HUES48 (cell line): ENCODE measurements around the gene SMIM21.

Source experiments
- H3K27ac ChIP-seq: one replicate; pipeline ENCODE4 v1.7.0; 2013; ENCODE audit warnings: low read depth, low read length, inconsistent platforms
- H3K27me3 ChIP-seq: 2 replicates; pipeline ENCODE4 v1.6.1; 2013; ENCODE audit warnings: mild to moderate bottlenecking, low read length; ENCODE audit not compliant: control insufficient read depth, insufficient read depth
- H3K36me3 ChIP-seq: 2 replicates; pipeline ENCODE4 v1.6.1; 2013; ENCODE audit warnings: low read length; ENCODE audit not compliant: control insufficient read depth, insufficient read depth
- H3K4me1 ChIP-seq: 2 replicates; pipeline ENCODE4 v1.6.1; 2013; ENCODE audit warnings: mild to moderate bottlenecking, low read length; ENCODE audit not compliant: control insufficient read depth, insufficient read depth
- H3K4me3 ChIP-seq: 2 replicates; pipeline ENCODE4 v1.5.1; 2013; ENCODE audit warnings: mild to moderate bottlenecking, low read depth, low read length
- H3K9ac ChIP-seq: 2 replicates; pipeline ENCODE4 v1.6.1; 2013; ENCODE audit warnings: mild to moderate bottlenecking, low read depth, low read length, moderate library complexity
- H3K9me3 ChIP-seq: 2 replicates; pipeline ENCODE4 v1.6.1; 2013; ENCODE audit warnings: low read length; ENCODE audit not compliant: control insufficient read depth, insufficient read depth

SMIM21 gene

GRCh38 chr18:75456199-75456631 lies 28.7 kb upstream of the SMIM21 start:
- H3K4me3 ChIP-seq, result peak overlapping the region; percentile 51
- H3K9me3 ChIP-seq, result peaks cover 5% of the 10 kb centered on the region
- H3K27ac ChIP-seq, result no peak overlapping the region
- peaks cover 42% of the 10 kb centered on the region for H3K27me3 ChIP-seq
- no peaks in the 10 kb centered on the region for H3K36me3 ChIP-seq
- H3K4me1 ChIP-seq, result peaks cover 8% of the 10 kb centered on the region; the same call in 1 of the 2 replicates
- no peak overlapping the region for H3K9ac ChIP-seq

- peaks cover 8% of the 10 kb centered on the region; the same call in 1 of the 2 replicates for H3K4me1 ChIP-seq
- H3K4me3 ChIP-seq, result peak overlapping the region; percentile 51
- H3K27ac ChIP-seq, result no peak overlapping the region
- H3K27me3 ChIP-seq, result peaks cover 42% of the 10 kb centered on the region
- H3K9ac ChIP-seq, result no peak overlapping the region
- H3K36me3 ChIP-seq, result no peaks in the 10 kb centered on the region
- peaks cover 5% of the 10 kb centered on the region for H3K9me3 ChIP-seq
These were observed 28.0 kb upstream of the SMIM21 start for GRCh38 chr18:75455249-75456198.

GRCh38 chr18:75454022-75454795 lies 26.7 kb upstream of the SMIM21 start:
- Histone ChIP-seq H3K4me1 (peaks cover 8% of the 10 kb centered on the region; the same call in 1 of the 2 replicates), H3K27ac (no peak overlapping the region), H3K9me3 (peaks cover 5% of the 10 kb centered on the region), H3K9ac (no peak overlapping the region), H3K36me3 (no peaks in the 10 kb centered on the region), H3K27me3 (peaks cover 42% of the 10 kb centered on the region), H3K4me3 (no peak overlapping the region)

- no peak overlapping the region for H3K9ac ChIP-seq
- peaks cover 25% of the 10 kb centered on the region for H3K27me3 ChIP-seq
- no peaks in the 10 kb centered on the region for H3K9me3 ChIP-seq
- H3K4me3 ChIP-seq, result no peak overlapping the region
- no peak overlapping the region for H3K27ac ChIP-seq
- no peaks in the 10 kb centered on the region for H3K36me3 ChIP-seq
- no peaks in the 10 kb centered on the region for H3K4me1 ChIP-seq
These were observed 23.4 kb upstream of the SMIM21 start for GRCh38 chr18:75450906-75451305.

- H3K27ac ChIP-seq, result no peak overlapping the region
- H3K4me1 ChIP-seq, result no peaks in the 10 kb centered on the region
- H3K27me3 ChIP-seq, result no peaks in the 10 kb centered on the region
- no peak overlapping the region for H3K9ac ChIP-seq
- no peak overlapping the region for H3K4me3 ChIP-seq
- no peaks in the 10 kb centered on the region for H3K36me3 ChIP-seq
- no peaks in the 10 kb centered on the region for H3K9me3 ChIP-seq
These were observed 14.4 kb upstream of the SMIM21 start for GRCh38 chr18:75441896-75442295.

- no peak overlapping the region for H3K9ac ChIP-seq
- no peaks in the 10 kb centered on the region for H3K4me1 ChIP-seq
- no peaks in the 10 kb centered on the region for H3K36me3 ChIP-seq
- no peaks in the 10 kb centered on the region for H3K9me3 ChIP-seq
- no peak overlapping the region for H3K27ac ChIP-seq
- H3K4me3 ChIP-seq, result no peak overlapping the region
- no peaks in the 10 kb centered on the region for H3K27me3 ChIP-seq
These were observed 11.8 kb upstream of the SMIM21 start for GRCh38 chr18:75439348-75439747.

- H3K9ac ChIP-seq, result no peak overlapping the region
- no peaks in the 10 kb centered on the region for H3K9me3 ChIP-seq
- H3K27me3 ChIP-seq, result no peaks in the 10 kb centered on the region
- H3K27ac ChIP-seq, result no peak overlapping the region
- no peak overlapping the region for H3K4me3 ChIP-seq
- H3K4me1 ChIP-seq, result no peaks in the 10 kb centered on the region
- no peaks in the 10 kb centered on the region for H3K36me3 ChIP-seq
These were observed 11.4 kb upstream of the SMIM21 start for GRCh38 chr18:75438891-75439290.

GRCh38 chr18:75437979-75438378 lies 10.5 kb upstream of the SMIM21 start:
- peaks cover 5% of the 10 kb centered on the region; the same call in 1 of the 2 replicates for H3K4me1 ChIP-seq
- no peaks in the 10 kb centered on the region for H3K36me3 ChIP-seq
- no peaks in the 10 kb centered on the region for H3K27me3 ChIP-seq
- no peak overlapping the region for H3K4me3 ChIP-seq
- no peaks in the 10 kb centered on the region for H3K9me3 ChIP-seq
- H3K9ac ChIP-seq, result no peak overlapping the region
- H3K27ac ChIP-seq, result no peak overlapping the region

- Histone ChIP-seq H3K9me3 (no peaks in the 10 kb centered on the region), H3K27me3 (no peaks in the 10 kb centered on the region), H3K27ac (no peak overlapping the region), H3K4me1 (peaks cover 8% of the 10 kb centered on the region; the same call in 1 of the 2 replicates), H3K4me3 (no peak overlapping the region), H3K9ac (no peak overlapping the region), H3K36me3 (no peaks in the 10 kb centered on the region)
These were observed 5.6 kb upstream of the SMIM21 start for GRCh38 chr18:75433098-75433497.

- Histone ChIP-seq H3K4me3 (no peak overlapping the region), H3K9ac (no peak overlapping the region), H3K27me3 (no peaks in the 10 kb centered on the region), H3K9me3 (no peaks in the 10 kb centered on the region), H3K27ac (no peak overlapping the region), H3K36me3 (no peaks in the 10 kb centered on the region), H3K4me1 (peaks cover 8% of the 10 kb centered on the region; the same call in 1 of the 2 replicates)
These were observed 2.5 kb upstream of the SMIM21 start for GRCh38 chr18:75429975-75430374.

- H3K4me3 ChIP-seq, result no peak overlapping the region
- H3K27me3 ChIP-seq, result no peaks in the 10 kb centered on the region
These were observed 987 bp upstream of the SMIM21 start for GRCh38 chr18:75428490-75428889.

More at GRCh38 chr18:75428490-75428889, 987 bp upstream of the SMIM21 start:
- H3K9me3 ChIP-seq, result no peaks in the 10 kb centered on the region
- H3K27ac ChIP-seq, result no peak overlapping the region
- H3K9ac ChIP-seq, result no peak overlapping the region
- H3K4me1 ChIP-seq, result peaks cover 8% of the 10 kb centered on the region; the same call in 1 of the 2 replicates
- H3K36me3 ChIP-seq, result no peaks in the 10 kb centered on the region
